DND-41 (cell line): ENCODE measurements around the gene ACSM5.
"Not testable (repeated sequence)": the region's sequence is repeated elsewhere in the genome, so short reads cannot be mapped to it uniquely, and the experiment has no call there.

Source experiments
- EZH2 ChIP-seq: IDR thresholded peaks from 3 replicates; pipeline ENCODE4 v1.6.1; 2012; ENCODE audit warnings: borderline replicate concordance, low read depth, mild to moderate bottlenecking, moderate library complexity, low read length, inconsistent platforms; ENCODE audit not compliant: severe bottlenecking
- TF ChIP-seq, protein P1 (sequence below): IDR thresholded peaks from 2 replicates; pipeline ENCODE4 v1.5.1; 2012; ENCODE audit warnings: borderline replicate concordance, low read length, moderate library complexity, mild to moderate bottlenecking; ENCODE audit not compliant: poor library complexity, severe bottlenecking; ENCODE audit errors: extremely low read depth

DNA sequence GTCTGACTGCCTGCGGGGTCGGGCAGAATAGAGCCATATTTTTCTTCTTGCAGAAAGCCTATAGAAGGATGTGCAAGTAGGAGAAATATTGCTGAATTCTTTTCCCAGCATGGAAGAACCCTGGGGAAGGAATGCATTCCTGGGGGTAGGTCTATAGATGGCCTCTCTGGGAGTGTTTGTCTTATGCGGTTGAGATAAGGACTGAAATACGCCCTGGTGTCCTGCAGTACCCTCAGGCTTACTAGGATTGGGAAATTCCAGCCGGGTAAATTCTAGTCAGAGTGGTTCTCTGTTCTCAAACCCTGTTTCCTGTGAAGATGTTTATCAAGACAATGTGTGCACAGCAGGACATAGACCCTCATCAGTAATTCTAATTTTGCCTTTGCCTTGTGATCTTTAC is 44.3 kb downstream of the ACSM5 start:
- TF ChIP-seq, protein P1, sequence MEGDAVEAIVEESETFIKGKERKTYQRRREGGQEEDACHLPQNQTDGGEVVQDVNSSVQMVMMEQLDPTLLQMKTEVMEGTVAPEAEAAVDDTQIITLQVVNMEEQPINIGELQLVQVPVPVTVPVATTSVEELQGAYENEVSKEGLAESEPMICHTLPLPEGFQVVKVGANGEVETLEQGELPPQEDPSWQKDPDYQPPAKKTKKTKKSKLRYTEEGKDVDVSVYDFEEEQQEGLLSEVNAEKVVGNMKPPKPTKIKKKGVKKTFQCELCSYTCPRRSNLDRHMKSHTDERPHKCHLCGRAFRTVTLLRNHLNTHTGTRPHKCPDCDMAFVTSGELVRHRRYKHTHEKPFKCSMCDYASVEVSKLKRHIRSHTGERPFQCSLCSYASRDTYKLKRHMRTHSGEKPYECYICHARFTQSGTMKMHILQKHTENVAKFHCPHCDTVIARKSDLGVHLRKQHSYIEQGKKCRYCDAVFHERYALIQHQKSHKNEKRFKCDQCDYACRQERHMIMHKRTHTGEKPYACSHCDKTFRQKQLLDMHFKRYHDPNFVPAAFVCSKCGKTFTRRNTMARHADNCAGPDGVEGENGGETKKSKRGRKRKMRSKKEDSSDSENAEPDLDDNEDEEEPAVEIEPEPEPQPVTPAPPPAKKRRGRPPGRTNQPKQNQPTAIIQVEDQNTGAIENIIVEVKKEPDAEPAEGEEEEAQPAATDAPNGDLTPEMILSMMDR = not testable (repeated sequence)
- TF ChIP-seq EZH2 = not testable (repeated sequence)
